Umbilical cord (tissue), 2 donors: Measurements from ENCODE around the gene CTRB2. TPM values are rescaled to one million over a fixed set of nuclear protein-coding genes. Genes with fewer than 3 reads are reported as not detected.

ENCODE experiments used
- DNase-seq: peaks from one replicate; pipeline ENCODE4 v3.0.0-alpha.2; 2015; ENCODE audit warnings: low spot score
- total RNA-seq: library from RNA; depleted of rRNA; stranded (reverse); fragments of >200 nt; gene quantifications from one replicate; pipeline ENCODE4 v1.2.3, GENCODE V29; 2014; ENCODE audit warnings: low replicate concordance; ENCODE audit not compliant: insufficient read depth

Gene CTRB2
- total RNA-seq, 1 donor from 2014 or later = not detected

GRCh38 chr16:75175074-75175473, 31.9 kb downstream of the CTRB2 start:
- DNase-seq = no peak

DNA sequence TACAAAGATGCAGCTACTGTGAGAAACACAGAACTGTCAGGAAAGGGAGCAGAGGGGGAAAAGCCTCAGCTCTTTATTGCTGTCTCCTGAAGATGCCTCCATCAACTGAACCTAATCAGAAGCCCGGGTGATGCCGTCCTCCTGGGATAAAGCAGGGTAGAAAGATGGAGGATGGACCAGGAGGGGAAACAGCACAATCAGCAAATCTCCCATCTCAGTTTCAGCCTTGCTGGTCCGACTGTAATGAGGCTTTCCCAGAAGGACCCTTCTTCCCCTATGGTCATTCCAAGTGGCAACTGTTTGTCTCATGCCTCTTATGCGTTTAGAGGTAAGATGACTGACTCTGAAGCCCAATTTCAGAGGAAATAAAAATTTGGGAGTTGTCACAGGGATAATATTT, 34.4 kb downstream of the CTRB2 start:
- no peak for DNase-seq

DNA sequence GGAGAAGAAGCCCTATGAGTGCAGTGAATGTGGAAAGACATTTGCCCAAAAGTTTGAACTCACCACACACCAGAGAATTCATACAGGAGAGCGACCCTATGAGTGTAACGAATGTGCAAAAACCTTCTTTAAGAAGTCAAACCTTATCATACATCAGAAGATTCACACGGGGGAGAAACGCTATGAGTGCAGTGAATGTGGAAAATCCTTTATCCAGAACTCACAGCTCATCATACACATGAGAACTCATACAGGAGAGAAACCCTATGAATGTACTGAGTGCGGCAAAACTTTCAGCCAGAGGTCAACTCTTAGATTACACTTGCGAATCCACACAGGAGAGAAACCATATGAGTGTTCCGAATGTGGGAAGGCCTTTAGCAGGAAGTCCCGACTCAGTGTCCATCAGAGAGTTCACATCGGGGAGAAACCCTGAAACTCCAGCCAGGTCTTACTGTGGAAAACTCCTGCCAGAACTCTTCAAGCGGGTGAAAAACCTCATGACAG, 37.0 kb downstream of the CTRB2 start:
- DNase-seq = no peak

DNA sequence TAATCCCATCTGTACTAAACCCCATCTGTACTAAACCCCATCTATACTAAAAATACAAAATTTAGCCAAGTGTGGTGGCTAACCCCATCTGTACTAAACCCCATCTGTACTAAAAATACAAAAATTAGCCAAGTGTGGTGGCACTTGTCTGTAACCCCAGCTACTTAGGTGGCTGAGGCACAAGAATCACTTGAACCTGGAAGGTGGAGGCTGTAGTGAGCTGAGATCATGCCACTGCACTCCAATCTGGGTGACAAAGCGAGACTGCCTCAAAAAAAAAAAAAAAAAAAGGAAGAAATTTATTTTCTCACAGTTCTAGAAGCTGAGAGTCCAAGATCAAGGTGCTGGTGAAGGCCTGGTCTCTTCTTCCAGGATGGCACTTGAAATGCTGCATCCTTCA, 46.6 kb downstream of the CTRB2 start:
- no peak for DNase-seq

Other genes starting within 250 kb of the CTRB2 start
- gene WDR59, start 222.0 kb downstream of the CTRB2 start, total RNA-seq = 94.4 TPM
- 9.9 TPM for gene ZNRF1, start 208.1 kb downstream of the CTRB2 start, total RNA-seq
- gene LDHD, start 90.4 kb downstream of the CTRB2 start, total RNA-seq = 0.48 TPM
- gene ZFP1, start 58.6 kb downstream of the CTRB2 start, total RNA-seq = 29.4 TPM
- not detected for gene CTRB1, start 11.8 kb upstream of the CTRB2 start, total RNA-seq
- gene BCAR1, start 44.5 kb upstream of the CTRB2 start, total RNA-seq = 30.1 TPM
- 70.5 TPM for gene CFDP1, start 226.3 kb upstream of the CTRB2 start, total RNA-seq